Neutrophil (primary cell): ENCODE data around the gene PREX1.

Experiments
- H3K27ac ChIP-seq: fragments of 200-600 bp; sonication (generic); 2 replicates; pipeline ENCODE4 v1.5.1; 2016; ENCODE audit warnings: mild to moderate bottlenecking, moderate library complexity
- H3K27me3 ChIP-seq: fragments of 200-600 bp; sonication (generic); 2 replicates; pipeline ENCODE4 v1.6.0; 2016; ENCODE audit warnings: mild to moderate bottlenecking
- H3K36me3 ChIP-seq: fragments of 200-600 bp; sonication (generic); 2 replicates; pipeline ENCODE4 v1.5.1; 2017
- H3K4me1 ChIP-seq, 2 experiments: fragments of 200-600 bp in 1 of 2; sonication (generic) in 1 of 2; 1 replicate in 1 of 2; 2 replicates in 1 of 2; pipeline versions ENCODE4 v1.5.1 to v1.6.1; 2013 to 2016; ENCODE audit warnings: low read depth in 1 of 2, low read length in 1 of 2, mild to moderate bottlenecking in 1 of 2, moderate library complexity in 1 of 2; ENCODE audit not compliant: control insufficient read depth in 1 of 2, insufficient read depth in 1 of 2
- H3K4me3 ChIP-seq, 2 experiments: fragments of 200-600 bp in 1 of 2; sonication (generic) in 1 of 2; 1 replicate in 1 of 2; 2 replicates in 1 of 2; pipeline ENCODE4 v1.5.1; 2013 to 2016; ENCODE audit warnings: low read depth in 1 of 2, low read length in 1 of 2, mild to moderate bottlenecking in 1 of 2, moderate library complexity in 1 of 2
- H3K9me3 ChIP-seq: fragments of 200-600 bp; sonication (generic); 2 replicates; pipeline ENCODE4 v1.5.1; 2016
- CTCF ChIP-seq: fragments of 200-600 bp; sonication (generic); IDR thresholded peaks from 2 replicates; pipeline ENCODE4 v1.5.1; 2016; ENCODE audit warnings: antibody characterized with exemption

PREX1 gene

GRCh38 chr20:48658505-48658904 lies 169.3 kb downstream of the PREX1 start:
- Histone ChIP-seq H3K4me1 (no peaks in the 10 kb centered on the region), H3K4me3 (no peak overlapping the region), H3K9me3 (peaks cover 9% of the 10 kb centered on the region), H3K27me3 (no peaks in the 10 kb centered on the region), H3K27ac (no peak overlapping the region), H3K36me3 (peaks cover 98% of the 10 kb centered on the region)
- no peak for TF ChIP-seq CTCF

GRCh38 chr20:48658198-48658476 lies 169.7 kb downstream of the PREX1 start:
- H3K9me3 ChIP-seq = peaks cover 9% of the 10 kb centered on the region
- no peaks in the 10 kb centered on the region for H3K27me3 ChIP-seq
- no peak for TF ChIP-seq CTCF
- H3K27ac ChIP-seq = no peak overlapping the region
- no peaks in the 10 kb centered on the region for H3K4me1 ChIP-seq
- H3K4me3 ChIP-seq = no peak overlapping the region
- peaks cover 98% of the 10 kb centered on the region for H3K36me3 ChIP-seq

- H3K4me1 ChIP-seq = no peaks in the 10 kb centered on the region
- H3K9me3 ChIP-seq = peaks cover 9% of the 10 kb centered on the region
- H3K4me3 ChIP-seq = no peak overlapping the region
- no peak overlapping the region for H3K27ac ChIP-seq
- TF ChIP-seq CTCF = peak; percentile 85
- no peaks in the 10 kb centered on the region for H3K27me3 ChIP-seq
- H3K36me3 ChIP-seq = peaks cover 98% of the 10 kb centered on the region
Measured at GRCh38 chr20:48657426-48658197, 170.2 kb downstream of the PREX1 start.

GRCh38 chr20:48656661-48657211 lies 171.1 kb downstream of the PREX1 start:
- no peak for TF ChIP-seq CTCF
- Histone ChIP-seq H3K4me1 (no peaks in the 10 kb centered on the region), H3K27ac (no peak overlapping the region), H3K27me3 (no peaks in the 10 kb centered on the region), H3K4me3 (no peak overlapping the region), H3K9me3 (peaks cover 9% of the 10 kb centered on the region), H3K36me3 (peaks cover 98% of the 10 kb centered on the region)

- no peaks in the 10 kb centered on the region for H3K4me1 ChIP-seq
- no peak for TF ChIP-seq CTCF
- peaks cover 9% of the 10 kb centered on the region for H3K9me3 ChIP-seq
- no peak overlapping the region for H3K4me3 ChIP-seq
- H3K36me3 ChIP-seq = peaks cover 100% of the 10 kb centered on the region
- no peak overlapping the region for H3K27ac ChIP-seq
- H3K27me3 ChIP-seq = no peaks in the 10 kb centered on the region
Measured at GRCh38 chr20:48656137-48656536, 171.7 kb downstream of the PREX1 start.
